Activated CD4-positive, alpha-beta T cell treated with anti-CD3 and anti-CD28 coated beads, Interleukin-2, amount 50 U/mL, for 1 hour (primary cell): ENCODE data around the gene KIF11.
"Not testable (repeated sequence)": the region's sequence is repeated elsewhere in the genome, so short reads cannot be mapped to it uniquely, and the experiment has no call there.

Source experiments
- DNase-seq: peaks from one replicate; pipeline ENCODE4 v3.0.0-alpha.2; 2020

The KIF11 gene

DNA sequence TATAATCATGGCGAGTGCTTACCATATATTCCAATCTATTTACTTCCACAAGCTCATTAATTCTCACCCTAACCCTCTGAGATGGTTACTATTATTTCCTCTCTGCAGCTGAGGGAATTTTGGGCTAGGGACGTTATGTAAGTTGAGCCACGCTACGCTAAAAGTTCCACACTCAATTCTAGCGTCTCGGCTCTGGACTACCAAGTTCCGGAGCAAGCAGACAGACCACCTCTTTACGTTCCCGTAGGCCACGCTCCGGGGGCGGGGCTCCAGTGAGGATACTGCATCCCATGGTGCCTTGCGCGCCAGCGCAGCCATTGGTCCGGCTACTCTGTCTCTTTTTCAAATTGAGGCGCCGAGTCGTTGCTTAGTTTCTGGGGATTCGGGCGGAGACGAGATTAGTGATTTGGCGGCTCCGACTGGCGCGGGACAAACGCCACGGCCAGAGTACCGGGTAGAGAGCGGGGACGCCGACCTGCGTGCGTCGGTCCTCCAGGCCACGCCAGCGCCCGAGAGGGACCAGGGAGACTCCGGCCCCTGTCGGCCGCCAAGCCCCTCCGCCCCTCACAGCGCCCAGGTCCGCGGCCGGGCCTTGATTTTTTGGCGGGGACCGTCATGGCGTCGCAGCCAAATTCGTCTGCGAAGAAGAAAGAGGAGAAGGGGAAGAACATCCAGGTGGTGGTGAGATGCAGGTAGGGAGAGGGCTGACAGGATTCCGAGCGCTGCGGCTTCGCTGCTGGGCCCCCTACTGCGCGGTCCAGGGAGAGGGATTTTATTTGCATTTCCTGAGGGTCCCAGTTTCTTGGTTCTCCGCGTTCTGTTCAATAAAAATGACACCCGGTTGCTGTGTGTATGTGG, at the start of gene KIF11:
KIF11 (plus strand) TSS at position 370 of the 858 bp plus-strand sequence; CDS start at position 616, 246 bp downstream.
- DNase-seq: peak; percentile 96

DNA sequence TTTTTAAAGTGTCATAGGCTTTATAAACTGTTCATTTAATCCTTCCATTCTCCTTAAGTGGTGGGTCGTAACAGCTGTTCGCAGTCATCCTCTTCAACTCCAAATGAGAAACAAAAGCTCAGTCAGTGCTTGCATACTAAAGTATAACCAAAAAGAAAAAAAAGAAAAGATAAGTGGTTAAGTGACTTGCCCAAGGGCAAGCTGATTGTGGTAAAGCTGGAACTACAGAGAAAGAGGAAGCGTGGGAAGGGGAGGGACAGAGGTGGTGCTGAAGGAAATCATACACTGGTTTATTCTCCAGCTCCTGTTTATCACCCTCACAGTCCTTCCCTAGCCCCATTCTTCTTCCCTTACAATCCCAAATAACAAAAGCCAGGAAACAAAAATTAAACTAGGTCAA, 48.6 kb upstream of the KIF11 start:
- no peak for DNase-seq

DNA sequence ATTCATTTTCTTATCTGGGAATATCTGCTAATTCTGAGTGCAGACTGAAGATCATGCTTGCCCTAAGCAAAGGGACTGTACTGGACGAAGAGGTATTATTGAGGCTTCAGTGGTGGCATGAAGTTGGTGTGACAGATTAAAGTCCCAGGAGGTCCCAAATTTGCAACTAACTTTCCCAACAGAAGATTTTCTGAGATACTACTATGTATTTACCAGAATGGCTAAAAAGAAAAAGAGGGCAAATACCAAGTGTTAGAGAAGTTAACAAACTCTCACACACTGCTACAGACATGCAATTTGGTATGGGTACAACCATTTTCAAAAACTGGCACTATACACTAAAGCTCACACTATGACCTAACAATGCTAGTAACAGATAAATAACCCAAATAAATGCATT, 47.4 kb upstream of the KIF11 start:
- DNase-seq: no peak

DNA sequence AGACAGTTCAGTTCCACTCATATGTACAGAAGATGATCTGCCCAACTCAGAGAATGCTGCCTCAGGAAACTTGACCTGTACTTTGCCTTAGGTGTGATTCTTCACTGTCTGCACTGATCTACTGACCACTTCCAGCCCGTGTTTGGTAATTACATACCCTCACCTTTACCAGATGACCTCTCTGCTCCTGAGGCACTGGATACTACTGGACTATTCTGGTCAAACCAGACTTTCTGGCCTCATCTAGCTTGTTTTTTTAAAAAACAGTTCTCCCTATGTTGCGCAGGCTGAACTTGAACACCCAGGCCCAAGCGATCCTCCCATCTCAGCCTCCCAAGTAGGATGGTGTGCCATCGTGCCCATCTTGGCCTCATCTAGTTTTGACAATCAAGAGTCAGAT, 45.3 kb upstream of the KIF11 start:
- DNase-seq: no peak

DNA sequence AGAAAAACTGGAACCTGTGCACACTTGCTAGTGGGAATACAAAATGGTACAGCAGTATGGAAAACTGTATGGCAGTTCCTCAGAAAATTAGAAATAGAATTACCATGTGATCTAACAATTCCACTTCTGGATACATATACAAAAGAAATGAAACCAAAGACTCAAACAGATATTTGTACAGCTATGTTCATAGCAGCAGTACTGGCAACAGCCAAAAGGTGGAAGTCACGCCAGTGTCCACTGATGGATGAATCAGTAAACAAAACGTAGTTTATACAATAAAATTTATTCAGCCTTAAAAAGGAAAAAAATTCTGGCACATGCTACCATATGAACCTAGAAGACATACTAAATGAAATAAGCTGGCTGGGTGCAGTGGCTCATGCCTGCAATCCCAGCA, 42.0 kb upstream of the KIF11 start:
- DNase-seq: no peak

DNA sequence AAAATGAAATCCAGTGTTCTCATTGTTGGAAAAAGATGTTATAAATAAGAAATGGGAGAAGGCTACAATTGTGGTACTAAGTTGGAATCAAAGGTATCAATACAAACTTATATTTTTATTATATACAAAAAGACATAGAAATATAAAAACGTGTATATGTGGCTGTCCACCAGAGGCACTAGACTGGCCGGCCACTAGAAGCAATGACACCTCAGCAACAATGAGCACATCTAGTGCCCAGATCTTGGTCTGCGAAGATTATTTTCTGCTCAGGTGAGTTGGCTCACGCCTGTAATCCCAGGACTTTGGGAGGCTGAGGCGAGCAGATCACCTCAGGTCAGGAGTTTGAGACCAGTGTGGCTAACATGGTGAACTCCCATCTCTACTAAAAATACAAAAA, 40.6 kb upstream of the KIF11 start:
- DNase-seq: no peak

DNA sequence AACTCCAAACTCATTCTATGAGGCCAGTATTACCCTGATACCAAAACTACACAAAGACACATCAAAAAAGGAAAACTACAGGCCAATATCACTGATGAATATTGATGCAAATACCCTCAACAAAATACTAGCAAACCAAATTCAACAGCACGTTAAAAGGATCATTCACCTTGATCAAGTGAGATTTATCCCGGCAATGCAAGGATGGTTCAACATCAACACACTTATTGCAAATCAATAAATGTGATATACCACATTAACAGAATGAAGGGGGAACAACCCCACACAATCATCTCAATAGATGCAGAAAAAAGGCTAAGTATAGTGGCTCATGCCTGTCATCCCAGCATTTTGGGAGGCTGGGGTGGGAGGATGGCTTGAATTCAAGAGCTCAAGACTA, 39.0 kb upstream of the KIF11 start:
- no peak for DNase-seq

DNA sequence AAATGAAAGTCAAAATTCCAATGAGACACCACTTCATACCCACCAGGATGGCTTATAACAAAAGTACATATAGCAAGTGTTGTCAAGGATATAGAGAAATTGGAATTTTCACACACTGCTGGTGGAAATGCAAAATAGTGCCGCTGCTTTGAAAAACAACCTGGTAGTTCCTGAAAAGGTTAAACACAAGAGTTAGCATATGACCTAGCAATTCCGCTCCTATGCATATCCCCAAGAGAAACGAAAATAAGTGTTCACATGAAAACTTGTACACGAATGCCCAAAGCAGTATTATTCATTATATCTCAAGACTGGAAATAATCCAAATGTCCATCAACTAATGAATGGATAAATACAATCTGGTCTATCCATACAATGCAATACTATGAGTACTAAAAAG, 33.9 kb upstream of the KIF11 start:
- DNase-seq: no peak

DNA sequence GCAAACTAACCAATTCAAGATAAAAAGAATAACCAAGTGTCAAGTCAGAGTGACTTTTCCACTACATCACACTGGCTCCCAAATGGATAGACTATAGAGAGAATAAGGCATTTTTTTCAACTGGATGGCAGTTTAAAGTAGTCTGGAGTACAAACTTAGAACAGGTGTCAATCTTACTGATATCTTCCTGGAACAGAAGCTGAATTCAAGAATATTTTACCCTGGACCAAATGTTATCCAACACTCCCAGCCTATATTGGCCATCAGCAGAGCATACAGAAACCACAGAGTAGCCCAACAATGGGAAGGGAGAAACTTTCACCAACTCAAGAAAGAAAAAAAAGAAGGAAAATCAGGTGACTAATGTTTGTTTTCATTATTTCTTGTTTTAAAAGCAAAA, 30.5 kb upstream of the KIF11 start:
- no peak for DNase-seq

DNA sequence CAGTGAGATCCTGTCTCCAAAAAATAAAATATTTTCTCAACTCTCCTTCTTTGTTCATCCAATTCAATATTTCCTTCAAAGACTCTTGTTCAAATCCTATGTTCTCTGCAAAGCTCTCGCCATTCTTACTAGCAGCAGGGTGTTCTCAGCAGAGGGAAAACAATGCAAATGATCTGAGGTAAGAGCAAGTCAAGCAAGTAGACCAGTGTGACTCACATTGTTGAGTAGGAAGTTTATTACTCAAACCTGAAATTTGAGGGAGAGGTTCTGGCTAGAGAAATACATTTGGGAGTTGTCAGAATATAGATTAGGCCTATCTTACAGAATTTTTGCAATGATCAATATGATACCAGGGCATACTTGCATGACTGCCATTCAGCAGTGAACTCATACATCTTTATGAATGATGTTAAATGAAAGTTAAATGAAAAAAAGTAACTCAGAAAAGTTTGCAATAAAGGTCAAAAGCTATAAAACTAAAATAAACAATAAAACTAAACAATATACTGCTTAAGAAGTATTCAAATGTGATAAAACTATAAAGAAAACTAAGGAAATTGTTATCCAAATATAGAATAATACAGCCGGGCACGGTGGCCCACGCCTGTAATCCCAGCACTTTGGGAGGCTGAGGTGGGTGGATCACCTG, 24.9 kb upstream of the KIF11 start:
- DNase-seq: no peak

DNA sequence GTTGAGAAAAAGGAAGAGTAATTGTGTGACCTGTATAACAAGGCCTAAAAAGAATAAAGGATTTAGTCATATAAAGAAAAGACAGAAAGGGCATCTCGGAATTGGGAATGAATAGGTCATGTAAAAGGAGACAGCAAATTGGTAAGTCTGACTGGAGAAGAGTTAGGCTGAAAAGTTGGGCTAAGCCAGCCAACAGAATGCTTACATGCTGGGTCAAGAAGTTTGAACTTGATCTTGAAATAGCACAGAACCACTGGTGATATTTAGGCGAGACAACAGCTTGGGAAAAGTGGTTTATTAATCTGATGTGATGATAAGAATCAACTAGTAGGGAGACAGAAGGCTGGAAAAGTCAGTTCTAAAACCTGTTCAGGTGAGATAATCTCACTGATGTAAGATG, 23.9 kb upstream of the KIF11 start:
- DNase-seq: no peak

DNA sequence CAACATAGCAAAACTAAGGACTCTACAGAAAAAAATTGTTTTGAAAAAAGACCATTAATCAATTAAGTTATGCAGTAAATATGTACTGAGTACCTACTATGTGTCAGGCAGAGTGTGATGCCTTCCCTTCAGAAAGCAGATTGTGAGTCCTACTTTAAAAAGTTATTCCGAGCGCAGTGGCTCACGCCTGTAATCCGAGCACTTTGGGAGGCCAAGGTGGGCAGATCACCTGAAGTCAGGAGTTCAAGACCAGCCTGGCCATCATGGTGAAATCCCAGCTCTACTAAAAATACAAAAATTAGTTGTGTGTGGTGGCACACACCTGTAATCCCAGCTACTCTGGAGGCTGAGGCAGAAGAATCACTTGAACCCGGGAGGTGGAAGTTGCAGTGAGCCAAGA, 23.3 kb upstream of the KIF11 start:
- DNase-seq: not testable (repeated sequence)

DNA sequence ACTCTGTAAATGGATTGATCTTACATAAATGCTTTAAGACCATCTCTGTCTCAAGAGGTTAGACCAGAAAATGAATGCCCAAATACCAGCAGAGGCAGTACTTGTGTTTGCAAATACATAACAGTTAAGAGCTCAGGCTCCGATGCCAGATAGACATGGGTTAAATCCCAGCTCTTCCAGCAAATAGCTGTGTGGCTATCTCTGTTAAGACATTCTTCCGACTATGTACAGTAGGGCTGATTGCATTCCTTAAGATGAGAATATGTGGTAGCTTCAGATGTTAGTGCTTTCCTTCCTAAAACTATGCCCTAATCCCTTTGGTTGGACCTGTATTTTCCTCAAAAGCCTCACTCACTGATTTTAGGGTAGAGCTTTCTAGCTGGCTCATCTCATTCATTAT, 21.3 kb upstream of the KIF11 start:
- DNase-seq: no peak

DNA sequence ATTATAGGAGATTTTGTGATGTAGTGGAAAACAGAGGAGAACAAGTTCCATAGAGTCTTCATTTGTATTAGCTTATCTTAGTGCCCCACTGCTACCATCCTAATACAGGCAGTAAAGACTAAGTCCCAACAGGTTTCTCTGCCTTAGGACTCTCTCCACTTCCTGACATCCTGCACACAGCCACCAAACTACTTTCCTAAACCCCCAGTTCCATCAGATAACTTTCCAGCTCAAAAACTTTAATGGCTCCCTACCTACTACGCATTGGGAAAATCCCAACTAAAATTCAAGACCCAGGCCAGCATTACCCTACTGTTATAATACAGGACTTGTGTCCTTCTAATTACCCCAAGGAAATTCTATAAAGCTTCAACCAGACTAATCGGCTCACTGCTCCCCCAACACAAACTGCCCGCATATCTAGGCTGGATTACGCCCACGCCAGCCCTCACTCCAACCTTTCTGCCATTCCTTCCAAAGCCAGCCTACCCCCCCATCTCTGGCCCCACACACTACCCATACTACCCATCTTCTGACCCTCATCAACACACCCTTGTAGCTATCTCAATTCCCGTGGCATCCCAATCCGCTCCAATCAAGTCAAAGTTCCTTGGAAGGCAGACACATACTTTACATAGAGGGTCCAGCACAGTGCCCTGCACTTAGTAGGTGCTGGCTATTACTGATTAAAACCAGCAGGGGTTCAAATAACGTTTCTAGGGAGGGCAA, 20.4 kb upstream of the KIF11 start:
- no peak for DNase-seq

DNA sequence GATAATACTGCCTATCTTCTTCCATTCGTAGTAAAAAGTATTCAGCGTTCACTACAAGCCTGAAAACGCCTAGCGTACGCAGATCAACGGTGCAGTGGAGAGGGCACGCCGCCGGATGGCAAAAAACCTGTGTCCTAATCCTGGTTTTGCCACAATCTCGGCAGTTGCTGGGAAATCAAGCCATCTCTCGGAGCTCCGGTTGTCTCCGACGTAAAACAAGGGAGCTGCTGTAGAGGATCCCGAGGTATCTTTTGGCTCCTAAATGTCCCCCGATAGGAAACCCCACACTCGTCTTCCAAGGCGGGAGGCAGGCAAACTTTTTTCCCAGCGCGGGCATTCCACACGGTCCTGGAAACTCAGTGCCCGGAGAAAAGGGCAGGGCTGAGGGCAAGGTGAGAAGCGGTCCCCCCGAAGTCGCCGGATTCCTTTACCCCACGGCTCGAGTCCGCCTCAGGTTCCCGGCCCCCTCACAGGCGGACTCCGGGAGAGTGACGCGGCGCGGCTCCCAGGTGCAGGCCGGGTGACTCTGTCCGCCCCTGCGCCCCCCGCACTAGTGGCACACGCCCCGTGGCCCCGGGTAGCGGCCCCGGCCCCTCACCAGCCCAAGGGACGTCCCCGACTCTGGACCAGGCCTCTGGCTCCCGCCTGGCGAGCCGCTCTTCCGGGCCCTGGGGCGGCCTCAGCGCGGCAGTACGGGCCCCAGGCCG, 19.7 kb upstream of the KIF11 start:
- peak; percentile 37 for DNase-seq

DNA sequence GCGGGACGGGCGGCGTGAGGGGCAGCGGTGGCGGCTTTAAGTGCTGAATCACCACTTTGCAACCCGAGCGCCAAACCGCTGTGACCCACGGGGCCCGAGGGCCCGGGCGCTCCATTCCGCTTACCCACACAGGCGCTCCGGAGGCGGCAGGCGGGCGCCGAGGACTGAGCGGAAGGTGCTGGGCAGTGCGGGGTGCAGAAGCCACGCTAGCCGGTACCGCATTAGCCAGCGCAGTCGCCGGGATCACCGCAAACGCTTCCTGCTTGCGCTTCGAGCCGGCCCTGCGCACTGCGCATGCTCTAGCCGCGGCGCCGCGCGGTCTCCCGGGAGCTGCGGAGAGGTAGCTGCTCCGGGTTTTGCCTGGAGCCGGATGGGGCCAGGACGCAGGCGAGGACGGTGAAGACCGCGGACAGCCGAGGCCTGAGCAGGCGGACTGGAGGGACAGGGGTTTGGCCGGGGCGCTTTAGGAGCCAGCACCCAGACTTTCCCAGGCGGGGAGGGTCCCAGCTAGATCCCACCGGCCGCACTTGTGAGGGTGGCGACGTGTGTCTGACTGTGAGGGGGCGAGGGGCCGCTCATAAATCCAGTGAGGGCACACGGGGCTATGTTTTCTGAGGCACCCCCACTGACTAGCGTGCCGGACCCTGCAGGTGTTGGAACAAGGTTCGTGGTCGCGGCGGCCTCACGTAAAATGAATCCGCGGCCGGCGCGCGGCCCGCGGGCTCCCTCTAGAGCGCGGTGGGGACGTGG, 19.0 kb upstream of the KIF11 start, which contains the start of gene IDE:
IDE (minus strand) TSS at position 296 of the 750 bp plus-strand sequence; CDS start at position 222, 74 bp downstream.
- DNase-seq: peak; percentile 74

DNA sequence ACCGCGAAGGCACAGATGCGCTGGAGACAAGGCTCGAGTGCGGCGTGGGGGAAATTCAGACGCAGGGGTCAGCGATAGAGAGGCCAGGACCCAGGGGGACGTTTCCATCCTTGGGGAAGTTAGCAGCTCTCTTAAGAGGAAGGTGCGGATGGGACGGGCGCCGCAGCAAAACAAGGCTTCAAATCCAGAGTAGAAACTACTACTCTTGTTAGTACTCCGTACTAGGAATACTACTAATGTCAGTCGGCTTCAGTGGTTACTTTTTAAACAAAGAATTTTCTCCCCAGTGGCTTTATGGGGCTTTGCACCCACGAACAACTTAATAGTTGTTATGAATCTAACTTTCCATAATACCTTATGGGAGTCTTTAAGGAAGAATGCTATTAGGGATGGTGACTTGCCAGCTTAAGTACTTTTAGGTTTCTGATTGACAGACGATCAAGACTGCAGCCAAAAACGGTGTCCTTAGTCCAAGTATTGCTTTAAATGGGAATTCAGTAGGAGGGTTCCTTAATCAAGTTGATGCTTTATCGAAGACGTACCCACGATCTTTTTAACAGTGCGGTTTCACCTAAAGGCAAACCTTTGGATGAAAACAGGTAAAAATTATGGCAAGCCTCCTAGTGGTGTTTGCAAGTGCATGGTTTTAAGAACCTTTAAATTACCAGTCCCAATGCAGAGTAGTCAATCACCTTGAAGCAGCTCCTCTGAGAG, 18.2 kb upstream of the KIF11 start:
- DNase-seq: no peak

DNA sequence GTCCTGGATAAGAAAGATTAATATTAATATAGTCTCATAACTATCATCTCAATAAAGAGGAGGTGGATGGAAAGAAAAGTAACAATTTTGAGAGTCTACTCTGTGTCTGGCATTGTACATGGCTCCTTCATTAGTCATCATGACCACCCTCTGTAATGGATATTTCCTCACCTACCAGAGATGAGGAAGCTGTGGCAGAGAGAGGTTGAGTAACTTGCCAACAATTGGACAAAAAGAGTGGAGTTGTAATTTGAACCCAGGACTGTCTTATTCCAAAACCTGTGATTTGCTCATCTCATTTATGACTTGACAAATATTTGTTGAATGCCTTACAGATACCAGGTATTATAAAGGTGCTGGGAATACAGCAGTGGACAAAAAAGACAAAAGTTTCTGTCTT, 17.0 kb upstream of the KIF11 start:
- no peak for DNase-seq

DNA sequence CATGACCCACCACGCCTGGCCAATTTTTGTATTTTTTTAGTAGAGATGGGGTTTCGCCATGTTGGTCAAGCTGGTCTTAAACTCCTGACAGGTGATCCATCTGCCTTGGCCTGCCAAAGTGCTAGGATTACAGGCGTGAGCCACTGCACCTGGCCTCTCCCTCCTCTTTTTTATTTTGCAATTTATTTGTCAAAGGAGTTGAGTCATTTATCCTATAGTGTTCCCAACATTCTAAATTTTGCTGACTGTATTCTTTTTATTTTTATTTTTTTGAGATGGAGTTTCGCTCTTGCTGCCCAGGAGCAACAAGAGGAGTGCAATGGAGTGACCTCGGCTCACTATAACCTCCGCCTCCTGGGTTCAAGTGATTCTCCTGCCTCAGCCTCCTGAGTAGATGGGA, 10.6 kb upstream of the KIF11 start:
- not testable (repeated sequence) for DNase-seq

DNA sequence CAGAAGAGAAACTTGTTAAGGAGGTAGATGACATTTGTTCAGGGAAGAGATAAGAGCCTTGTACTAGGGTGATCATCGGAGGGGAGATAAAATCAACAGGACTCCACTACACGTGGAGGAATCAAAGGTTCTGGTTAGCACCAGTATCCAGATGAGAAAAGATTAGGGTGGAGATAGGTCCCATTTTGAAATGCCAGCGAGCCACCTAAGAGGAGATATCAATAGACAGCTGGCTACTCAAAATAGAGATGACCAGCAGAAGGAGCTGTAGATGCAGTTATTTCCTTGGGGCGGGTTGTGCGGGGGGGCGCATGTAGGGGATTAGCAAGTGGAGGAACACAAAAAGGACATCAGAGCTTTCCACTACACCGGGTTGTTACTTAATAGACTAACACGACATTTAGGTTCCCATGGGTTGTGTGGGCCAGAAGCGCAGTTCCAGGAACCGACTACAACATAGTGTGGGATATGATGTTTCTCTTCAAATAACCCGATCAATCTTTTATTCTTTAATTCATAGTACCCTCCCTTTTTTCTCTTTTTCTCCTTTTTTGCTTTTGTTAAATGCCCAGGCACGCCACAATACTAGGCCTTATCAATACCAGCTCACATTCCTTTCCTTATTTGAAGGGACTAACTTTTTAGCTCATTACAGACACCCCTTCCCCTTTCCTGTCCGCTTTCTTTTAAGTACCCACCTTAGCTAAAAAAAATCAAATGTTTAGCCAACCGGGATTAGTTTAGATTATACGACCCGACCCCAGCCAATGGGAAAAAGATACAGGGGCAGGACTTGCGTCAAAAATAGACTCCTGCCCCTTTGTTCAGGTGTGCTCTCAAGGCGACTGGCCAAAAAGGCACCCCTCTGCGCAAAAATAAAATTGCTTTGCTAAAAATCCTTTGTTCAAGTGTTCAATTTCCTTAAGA, 2.0 kb upstream of the KIF11 start:
- DNase-seq: no peak
